Non-pigmented ciliary epithelial cell (primary cell): ENCODE data around the gene KRT4.

Source experiments
- DNase-seq: peaks from one replicate; pipeline ENCODE4 v3.0.0-alpha.2; 2010; ENCODE audit warnings: low read depth

Gene KRT4

DNA sequence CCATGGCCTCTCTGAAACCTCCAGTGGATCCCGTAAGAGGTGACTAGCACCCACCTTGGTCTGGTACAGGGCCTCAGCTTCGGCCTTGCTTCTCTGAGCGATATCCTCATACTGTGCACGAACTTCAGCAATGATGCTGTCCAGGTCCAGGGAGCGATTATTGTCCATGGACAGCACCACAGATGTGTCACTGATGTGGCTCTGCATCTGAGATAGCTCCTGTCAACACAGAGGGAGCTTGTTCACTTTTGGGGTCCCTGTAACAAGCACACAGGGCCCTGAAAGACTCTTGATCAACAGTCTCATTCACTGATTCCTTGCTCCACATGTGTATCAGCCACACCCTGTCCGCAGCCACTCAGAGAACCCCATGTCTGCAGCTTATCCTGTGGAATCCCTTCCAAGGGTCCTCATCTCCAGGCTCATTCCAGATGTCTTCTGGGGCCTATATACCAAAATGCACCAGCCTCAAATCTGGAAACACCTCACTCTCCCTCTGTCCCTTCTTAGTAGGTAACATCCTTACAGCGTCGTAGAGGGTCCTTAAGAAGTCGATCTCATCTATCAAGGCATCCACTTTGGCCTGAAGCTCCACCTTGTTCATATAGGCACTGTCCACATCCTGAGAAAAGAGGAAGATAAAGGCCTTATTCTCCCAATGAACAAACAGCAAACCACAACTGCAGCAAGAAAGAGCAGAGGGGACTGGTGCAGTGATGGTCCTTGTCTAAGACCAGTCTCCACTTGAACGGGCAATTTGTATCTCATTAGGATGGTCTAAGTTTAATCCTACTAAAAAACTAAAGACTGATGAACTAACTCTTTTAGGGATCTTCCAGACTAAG, 21.5 kb downstream of the KRT4 start:
- DNase-seq, result no peak

DNA sequence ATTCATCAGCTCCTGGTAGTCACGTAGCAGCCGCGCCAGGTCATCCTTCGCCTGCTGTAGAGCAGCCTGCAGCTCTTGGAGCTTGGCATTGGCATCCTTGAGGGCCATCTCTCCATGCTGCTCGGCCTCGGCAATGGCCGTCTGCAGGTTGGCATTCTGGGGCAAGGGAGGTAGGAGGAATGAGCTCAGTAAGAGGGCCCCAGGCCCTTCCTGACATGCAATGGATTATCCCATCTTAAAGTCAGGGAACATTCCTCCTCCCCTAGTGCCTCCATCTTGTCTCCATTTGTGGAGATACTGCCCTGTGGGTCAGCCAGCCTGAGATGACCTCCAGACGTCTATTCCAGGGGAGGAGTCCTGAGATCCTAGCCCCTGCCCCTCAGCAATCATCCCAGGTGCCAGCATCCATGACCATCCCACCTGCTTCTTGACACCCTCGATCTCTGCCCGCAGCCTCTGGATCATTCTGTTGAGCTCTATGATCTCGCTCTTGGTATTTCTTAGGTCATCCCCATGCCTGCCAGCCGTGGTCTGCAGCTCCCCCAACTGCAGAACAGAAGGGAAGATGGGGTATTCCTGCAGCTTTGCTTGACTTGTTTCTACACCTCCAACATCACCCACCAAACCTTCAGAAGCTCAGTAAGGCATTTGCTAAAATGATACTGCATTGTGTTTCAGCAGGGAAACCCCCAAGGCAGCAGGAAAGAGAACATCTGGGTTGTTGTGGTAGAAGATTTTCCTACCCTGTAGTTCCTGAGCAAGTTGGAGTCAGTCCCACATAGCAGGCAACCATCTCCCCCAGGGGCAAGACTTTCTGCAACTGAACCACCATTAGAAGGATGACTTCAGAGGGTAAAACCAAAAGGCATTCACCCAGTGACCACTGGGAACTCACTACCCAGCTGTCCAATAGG, 22.4 kb downstream of the KRT4 start:
- DNase-seq, result no peak

DNA sequence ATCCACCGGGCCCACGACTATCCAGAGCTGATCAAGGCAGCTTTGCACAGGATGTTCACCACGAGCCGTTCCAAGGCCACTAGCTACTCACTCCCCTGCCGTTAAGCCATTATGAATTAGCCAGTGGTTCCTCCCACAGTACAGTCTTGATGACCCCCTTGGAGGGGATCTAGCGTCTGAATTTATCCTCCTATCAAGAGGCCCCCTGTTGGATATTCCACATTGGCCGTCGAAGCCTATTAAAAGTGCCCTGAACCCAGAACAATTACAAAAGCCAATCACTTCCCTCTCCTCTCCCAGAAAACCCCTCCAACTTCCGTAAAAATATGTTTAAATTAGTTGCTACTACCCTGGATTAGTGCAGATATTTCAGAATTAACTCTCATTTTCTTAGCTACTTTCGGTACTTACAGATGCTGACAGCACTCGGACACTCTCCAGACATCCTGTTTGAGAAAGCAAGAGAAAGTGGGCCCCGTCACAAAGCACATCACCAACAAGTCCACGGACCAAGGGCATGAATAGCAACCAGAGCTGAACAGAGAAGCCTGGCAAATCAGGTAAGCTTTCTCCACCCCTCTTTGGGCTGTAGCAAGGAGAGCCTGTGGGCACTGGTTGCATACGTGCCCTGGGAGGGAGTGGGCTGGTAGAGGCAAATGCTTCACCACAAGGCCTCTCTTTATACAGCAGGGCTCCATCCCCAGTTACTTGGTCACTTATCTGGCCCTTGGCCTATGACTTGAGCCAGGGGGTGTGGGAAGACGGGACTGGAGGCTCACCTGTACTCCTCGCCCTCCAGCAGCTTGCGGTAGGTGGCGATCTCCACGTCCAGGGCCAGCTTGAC, 23.3 kb downstream of the KRT4 start:
- no peak for DNase-seq

DNA sequence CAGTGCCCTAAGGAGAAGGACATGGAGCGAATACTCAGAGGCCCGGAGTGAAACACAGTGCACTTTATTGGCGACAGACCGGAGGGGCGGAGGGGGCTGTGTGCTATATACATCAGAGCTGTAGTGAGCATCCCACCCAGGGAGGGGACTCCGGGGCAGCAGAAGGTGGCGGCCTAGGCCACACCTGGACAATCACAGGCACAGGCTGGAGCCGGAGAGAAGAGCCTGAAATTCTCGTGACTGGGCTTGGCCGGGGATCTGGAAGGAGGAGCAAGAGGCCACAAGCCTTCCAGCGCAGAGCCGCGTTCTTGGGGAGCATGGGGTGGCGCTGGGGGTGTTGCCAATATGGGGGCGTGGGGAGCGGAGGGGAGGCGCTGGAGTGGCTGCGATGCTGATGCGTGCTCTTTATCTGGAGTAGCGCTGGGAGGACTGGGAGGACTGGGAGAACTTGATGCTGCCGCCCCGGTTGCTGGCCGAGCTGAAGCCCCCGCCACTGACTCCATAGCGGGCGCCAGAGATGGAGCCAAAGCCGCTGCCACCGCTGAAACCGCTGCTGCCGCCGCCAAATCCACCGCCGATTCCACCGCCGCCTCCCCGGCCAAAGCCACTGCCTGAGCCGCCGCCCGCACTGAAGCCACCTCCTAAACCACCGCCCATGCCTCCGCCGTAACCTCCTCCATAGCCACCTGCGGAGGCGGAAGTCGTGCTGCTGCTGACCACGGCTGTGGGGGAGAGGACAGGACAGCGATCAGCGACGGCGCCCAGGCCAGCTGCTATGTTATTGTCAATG, 24.1 kb downstream of the KRT4 start:
- DNase-seq, result no peak

DNA sequence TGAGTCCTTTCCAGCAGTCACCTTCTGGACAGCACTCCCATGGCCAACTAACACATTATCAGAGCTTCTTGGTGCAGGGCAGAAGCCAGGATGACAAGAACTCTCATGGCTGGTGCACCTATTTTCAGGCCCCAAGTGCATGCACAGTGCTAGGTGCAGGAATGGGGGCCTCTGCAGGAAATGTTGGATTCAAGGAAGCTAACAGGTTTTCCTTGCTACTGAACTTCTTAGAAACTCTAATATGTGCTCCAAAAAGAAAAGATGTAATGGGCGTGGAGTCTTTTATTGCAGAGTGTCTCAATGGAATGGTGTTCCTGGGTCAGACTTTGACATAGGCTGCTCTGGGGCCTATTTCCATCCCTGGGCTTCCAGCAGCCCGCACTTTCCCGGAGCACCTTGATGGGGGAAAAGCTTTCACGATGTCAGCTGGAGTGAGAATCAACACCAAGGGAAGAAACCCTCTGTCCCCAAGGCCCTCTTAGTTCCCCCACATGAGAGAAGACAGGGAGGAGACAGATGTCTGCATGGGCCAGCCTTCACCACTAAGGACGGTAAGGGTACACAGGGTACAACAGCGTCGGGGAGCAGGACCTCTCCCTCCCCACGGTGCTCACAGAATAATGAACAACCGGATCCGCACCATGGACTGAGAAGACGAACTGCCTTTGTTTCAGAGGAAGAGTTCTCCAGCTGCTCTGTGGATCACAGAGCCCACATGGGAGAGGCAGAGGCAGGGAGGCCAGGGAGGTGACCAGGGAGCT, 24.9 kb downstream of the KRT4 start:
- DNase-seq, result no peak

DNA sequence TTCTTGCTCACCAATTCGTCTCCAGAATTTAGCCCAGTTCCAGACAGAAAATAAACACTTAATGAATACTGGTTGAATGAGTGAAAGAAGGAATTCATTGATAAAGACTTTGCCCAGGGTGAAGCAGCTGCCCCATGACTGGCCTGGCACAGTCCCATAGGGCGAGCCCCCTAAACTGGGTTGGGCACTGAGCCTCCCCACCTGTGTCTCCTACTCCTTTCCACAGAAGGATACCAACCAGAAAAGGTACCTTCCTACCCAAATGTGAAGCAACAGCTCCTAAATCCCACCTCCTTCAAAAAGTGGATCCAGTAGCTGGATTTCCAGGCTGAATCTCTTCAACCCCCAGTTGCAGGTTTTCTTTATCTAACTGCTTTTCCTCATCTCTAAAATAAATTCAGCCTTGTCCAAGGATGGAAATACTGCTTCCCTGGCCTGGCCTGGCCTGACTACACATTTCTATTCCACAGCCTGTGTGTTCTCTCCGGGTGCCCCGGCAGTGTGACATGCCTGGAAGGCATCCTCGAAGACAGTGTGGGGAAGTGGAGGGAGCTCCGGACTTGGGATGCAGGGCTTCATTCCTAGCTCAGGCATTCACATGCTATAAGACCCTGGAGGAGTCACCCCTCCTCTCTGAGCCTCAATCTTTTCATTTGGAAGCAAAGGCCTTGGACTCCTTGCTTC, 25.6 kb downstream of the KRT4 start:
- no peak for DNase-seq

DNA sequence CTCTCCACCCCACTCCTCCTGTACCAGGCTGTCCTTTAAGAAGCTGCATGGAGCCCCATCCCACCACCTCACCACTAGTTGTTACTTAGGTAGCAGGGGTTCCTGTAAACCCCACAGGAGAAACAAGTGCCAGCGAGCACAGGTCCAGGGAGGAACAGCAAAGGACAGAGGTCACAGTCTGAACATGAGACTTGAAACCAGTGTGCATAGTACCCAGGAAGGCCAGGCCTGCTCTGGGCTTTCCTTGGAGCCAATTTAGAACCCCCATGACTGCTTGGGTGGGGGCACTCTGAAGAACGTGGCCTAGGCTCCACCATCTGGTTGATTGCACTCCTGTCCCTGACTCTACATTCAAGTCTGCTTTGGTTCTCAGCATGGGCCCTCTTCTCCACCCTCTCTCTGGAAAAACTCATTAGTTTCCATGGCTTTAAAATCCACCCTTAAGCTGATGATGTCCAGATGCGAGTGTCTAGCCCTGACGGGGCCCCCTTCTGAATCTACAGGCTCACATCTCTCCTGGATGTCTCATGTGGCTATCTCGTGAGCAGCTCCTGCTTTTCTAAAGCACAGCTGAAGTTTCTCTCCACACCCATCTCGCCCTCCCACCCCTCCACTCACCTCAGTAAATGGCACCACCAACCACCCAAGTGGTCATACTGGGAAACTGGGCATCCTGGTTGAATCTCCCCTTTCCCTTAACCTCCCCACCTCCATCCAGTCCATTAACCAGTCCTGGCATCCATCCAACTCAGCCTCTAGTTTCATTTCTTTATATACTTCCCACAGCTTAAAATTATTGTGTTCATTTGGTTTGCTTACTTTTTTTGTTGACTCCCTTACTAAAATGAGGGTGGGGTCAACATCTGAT, 26.4 kb downstream of the KRT4 start:
- DNase-seq, result no peak

DNA sequence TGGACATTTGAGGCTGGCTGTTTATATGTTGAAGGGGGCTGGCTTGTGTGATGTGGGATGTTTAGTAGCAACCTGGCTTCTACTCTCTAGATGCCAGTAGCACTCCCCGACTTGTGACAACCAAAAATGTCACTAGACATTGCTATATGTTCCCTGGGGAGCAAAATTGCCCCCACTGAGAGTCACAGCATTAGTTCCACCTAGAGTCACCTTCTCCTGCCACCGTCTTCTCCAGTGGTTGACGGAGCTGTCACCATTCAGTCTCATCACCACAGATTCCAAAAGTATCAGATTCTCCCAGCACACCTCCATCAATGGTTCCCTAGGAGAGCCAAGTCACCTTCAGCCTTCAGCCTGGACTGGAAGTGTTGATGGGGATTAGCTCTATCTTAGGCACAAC, 29.0 kb downstream of the KRT4 start:
- no peak for DNase-seq

DNA sequence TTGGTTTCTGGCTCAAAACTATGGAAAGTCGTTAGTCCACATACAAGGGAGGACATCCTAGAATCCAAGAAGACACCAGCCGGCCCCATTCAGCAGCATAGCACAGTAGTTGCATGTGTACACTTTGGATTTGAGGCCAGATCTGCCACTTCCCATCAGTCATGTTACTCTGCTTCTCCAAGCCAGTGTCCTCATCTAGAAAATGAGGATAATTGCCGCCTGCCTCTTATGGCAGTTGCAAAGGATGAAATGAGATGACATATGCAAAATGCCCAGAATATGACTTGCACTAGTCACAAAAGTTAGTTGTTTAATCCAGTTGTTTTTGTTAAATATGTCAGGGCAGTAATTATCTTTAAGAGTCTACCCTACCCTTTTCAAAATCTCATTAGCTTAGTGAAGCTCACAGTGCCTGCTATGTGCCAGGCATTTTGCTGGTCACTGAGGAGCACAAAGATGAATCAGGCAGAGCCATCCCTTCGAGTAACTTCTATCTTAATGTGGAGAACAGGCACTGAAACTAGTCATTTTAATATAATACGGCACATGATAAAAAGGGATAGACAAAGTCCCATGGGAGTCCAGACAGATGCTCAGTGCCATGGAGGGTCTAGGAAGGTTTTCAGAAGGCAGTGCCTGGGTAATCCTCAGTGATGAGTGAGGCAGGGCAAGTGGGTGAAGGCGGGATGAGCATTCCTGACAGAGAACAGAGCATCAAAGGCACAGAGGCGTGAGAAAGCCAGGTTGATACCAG, 30.2 kb downstream of the KRT4 start:
- DNase-seq, result no peak

DNA sequence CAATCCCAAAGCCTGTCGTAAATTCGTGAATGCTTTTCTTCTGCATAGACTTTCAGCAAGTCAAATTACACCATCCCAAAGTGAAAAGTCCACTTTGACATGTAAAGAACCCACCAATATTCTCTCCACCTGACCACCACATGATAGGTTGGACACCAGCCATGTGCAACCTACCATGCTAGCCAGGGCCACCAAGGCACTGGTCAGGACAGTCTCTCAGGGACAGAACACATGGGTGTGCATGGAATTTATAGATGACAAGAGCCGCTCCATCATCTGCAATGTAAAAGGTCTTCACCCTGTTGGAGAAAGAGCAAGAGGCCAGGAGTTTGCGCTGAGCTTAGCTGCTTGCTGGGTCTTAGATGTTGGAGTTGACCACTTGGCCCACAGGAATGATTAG, 31.4 kb downstream of the KRT4 start:
- DNase-seq, result no peak

DNA sequence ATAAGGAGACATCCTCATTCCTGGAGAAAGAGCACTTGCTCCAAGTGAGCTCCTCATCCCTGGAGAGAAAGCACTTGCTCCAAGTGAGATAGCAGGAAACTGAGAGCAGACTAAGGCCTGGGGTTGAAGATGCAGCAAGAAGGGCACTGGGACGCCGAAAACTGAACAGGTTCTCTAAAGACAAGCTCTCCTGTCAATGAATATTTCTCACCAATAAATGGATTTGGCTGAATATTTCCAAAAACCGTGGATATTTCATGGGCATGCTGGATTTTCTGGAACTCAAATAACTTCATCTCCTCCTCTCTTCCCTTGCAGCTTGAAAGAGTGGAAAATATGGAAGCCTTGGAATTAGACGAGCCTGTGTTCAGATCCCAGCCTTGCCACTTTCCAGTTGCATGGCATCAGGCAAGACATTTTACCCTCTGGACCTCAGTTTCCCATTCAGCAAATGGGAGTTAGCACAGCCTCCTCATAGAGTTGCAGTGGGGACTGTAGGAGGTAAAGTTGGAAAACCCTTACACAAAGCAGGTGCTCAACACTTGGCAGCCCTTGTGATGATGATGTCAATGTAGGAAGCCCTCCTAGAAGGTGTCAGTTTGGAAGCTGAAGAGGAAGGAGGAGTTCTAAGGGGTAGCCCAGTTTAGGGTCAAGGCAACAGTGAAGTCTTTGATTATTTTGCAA, 32.4 kb downstream of the KRT4 start:
- DNase-seq, result no peak

DNA sequence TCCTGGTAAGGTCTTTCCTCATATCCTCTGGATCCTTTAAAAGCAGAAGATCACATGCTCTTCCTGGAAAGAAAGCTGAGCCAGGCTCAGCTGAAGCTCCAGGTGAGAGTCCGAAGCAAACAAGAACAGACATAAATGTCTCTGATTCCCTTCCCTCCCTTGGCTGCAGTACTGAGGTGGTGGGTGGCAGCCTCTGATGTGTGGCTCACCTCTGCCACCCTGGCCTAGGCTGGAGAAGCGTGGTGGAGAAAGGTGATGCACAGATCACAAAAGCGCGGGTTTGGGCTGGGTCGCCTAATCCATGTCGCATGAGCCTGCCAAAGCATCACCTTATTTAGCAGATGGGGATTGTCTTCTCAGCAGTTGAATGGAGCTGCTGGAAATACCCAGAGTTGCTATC, 34.0 kb downstream of the KRT4 start:
- DNase-seq, result no peak

DNA sequence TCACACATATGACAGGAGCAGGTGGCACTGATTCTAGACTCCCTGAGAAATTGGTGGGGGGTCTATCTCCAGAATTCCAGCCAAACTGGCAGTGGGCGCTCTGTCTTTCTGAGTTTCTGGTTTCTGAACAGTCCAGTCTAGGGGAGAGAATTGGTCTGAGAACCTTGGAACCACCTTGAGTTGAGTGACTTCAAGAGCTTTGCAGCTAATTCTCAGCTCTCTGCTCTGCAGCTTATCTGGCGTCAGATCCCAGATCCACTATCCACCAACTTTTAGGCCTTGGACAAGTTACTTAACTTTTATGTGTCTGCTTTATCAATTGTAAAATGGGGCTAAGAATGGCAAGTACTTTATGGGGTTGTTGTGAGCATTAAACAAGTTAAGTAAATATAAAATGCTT, 35.1 kb downstream of the KRT4 start:
- no peak for DNase-seq

DNA sequence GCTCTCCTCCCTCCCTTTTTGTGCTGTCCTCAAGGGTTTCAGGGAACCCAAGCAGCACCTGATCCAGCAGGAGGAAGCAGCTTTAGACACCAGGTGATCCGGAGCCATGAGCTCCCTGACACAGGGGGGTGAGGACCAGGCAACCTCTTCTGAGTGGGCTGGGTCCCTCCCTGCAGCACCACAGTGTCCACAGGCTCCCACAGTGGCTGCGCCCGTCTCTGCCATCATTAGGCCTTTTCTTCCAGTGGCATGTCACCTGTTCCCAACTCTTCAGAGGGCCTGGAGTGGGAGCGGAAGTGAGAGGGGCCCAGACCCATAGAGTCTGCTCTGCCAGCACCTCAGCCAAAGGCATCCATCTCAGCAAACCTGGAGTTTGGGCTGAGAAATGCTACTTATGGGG, 36.4 kb downstream of the KRT4 start:
- DNase-seq, result no peak

DNA sequence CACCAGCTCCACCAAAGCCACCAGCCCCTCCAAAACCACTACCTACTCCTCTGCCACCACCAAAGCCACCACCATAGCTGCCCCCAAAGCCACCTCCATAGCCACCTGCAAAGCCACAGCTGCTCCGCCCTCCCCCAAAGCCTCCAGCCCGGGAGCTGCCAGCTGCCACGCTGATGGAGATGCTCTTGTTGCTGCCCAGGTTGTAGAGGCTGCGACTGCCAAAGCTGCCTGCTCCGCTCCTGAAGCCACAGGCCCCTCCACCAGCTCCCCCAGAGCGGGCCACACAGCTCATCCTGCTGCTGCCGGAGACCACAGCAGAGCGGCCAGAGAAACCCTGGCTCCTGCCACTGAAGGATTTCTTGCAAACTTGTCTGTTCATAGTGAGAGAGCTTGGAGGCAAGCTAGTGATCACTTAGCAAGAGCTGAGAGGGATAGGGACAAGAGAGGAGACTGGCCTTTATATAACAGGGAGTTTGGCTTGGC, 37.0 kb downstream of the KRT4 start, which contains the start of gene KRT76:
TSS of gene KRT76 (minus strand) at position 433 of the 483 bp plus-strand sequence. CDS start at position 379, 54 bp downstream.
- no peak for DNase-seq

DNA sequence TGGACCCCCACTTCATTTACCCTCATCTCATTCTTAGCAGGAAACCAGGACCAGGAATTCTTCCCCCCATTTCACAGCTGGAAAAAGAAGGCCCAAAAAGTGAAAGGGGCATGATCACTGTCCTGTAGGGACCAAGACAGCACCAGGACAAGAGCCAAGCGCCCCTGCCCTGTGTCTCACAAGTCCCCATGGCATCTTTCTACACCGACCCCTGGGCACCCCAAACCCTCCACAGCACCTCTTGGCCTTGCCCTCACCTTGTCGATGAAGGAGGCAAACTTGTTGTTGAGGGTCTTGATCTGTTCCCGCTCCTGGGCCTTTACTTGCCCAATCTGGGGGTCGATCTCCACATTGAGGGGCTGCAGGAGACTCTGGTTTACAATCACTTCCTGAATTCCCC, 37.5 kb downstream of the KRT4 start:
- no peak for DNase-seq

DNA sequence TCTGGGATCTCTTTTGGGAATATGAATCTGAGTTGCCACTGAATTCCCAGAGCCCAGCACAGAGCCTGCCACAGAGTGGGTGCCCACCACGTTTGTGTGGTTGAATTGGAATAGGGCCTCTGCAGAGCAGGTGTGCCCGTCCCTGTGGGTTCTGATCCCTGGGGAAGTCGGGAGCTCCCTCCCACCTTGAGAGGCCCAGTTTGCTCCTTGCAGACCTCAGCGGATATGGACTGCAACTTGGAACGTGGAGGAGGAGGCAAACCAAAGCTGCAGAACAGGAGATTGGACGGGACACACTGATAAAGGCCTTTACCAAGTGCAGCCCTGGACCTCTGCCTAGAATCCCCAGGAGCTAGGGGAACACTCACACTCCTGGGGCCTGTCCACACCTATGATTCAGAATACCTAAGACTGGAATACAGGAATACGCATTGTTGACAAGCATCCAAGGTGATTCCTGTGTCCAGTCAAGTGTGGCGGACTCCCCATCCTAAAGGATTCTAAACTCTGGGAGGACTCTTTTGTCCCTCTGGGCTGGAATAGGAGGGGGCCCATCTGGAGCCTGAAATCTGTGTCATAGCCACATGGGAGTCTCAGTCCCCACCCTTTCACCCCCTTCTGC, 39.2 kb downstream of the KRT4 start:
- DNase-seq, result no peak
